HG03521 (cell line): ENCODE measurements around the gene CCNA2.

Experiments used
- ATAC-seq: cut with Tn5 transposase; IDR thresholded peaks from one replicate; pipeline ENCODE4 v1.9.1; 2021; ENCODE audit warnings: mild to moderate bottlenecking, moderate library complexity; ENCODE audit not compliant: unreplicated experiment

CCNA2 gene

DNA sequence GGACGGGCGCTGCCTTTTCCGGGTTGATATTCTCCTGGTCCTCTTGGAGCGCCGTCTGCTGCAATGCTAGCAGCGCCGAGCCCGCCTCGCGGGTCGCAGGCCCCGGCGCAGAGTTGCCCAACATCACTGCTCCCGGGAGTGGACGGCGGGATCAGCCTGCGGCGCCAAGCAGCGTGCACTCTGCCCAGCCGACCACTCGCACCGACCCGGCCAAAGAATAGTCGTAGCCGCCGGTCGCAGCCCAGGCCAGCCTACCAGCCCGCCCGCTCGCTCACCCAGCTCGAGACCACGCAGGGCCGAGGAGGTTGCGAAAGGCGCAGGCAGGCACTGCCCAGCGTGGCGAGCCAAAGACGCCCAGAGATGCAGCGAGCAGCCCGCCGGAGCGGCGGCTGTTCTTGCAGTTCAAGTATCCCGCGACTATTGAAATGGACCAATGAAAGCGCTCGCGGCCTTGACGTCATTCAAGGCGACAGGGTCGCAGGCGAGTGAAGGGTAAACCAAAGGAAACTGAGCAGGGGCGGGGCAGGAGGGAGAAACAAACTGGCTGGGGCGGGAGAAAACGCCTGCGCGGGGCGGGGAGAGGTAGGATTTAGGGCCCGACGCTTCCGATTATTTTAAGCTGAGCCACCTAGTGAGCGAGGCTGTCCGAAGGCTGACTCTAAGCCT, at the start of gene CCNA2:
CCNA2 (minus strand) TSS at position 379 of the 666 bp plus-strand sequence; CDS start at position 124, 255 bp downstream.
- peak; percentile 95 for ATAC-seq

DNA sequence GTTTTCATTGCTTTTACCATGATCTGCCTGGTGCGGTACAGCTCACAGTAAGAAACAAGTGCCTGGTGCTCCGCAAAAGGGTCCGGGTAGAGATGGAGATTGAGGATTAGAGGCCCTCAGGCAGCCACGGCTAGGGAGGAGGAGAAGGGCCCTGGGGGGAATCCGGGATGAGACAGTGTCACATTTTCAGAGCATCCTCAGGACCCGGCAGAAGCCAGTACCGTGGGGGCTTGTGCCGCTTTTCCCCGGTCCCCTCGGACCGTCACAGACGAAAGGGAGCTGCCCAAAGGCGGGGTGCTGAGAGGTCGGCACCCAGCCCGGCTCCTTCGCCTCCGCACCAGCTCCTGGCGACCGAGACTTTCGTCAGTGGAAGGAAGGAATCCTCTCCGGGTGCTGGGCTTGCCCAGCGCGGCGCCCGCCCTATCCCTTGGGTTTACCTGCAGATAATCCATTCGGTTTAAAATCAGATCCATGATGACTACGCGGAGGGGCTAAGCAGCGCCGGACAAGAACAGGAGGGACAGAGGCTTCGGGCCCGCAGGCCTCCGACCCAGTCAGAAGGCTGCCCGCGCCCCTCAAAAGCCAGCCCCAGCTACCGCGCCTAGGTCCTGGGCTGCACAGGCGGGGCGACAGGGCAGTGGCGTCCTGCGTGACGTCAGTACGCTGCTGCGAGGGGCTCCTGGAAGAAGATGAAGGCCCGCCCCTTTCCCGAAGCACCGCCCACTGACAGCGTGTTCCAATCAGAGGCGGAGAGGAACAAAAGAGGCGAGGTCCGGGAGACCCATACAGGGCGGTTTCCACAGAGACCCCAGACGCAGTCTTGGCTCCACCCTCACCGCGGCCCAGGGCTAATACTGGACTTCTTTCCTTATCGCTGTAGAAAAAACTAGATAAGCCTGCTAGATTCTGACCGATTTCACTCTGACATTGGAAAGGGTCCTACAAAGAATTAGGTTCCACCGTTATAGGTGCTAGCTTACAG, 46.4 kb upstream of the CCNA2 start, which contains the start of gene BBS7:
BBS7 (minus strand) TSS at position 634 of the 982 bp plus-strand sequence; CDS start at position 473, 161 bp downstream.
- ATAC-seq: peak; percentile 99

DNA sequence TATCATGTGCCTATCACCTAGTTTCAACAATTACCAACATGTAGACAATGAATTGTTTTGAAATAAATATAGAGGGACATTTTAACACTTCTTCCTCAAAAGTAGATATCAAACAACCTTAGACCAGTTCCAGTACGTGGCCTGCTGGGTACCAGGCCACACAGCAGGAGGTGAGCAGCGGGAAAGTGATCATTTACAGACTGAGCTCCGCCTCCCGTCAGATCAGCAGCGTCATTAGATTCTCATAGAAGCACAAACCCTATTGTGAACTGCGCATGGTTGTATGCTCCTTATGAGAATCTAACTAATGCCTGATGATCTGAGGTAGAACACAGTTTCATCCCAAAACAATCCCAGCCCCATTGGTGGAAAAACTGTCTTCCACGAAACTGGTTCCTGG, 40.1 kb upstream of the CCNA2 start:
- no peak for ATAC-seq

DNA sequence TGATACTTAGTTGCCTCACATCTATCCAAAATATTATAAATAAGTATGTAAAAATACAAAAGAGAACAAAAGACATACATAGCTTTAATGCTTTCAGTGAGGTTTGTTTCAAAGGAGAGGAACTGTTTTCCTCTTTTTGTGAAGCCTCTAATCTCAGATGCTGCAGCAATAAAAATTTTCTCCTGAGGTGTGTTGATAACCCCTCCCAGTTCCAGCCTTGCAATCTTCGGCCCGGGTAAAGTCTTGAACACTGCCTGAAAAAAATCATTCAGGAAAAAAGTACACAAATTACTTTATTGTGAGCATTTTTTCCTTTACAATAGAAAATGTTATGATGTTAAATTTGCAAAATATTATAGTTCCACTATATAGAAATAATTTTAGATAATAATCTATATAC, 37.7 kb upstream of the CCNA2 start:
- no peak for ATAC-seq

DNA sequence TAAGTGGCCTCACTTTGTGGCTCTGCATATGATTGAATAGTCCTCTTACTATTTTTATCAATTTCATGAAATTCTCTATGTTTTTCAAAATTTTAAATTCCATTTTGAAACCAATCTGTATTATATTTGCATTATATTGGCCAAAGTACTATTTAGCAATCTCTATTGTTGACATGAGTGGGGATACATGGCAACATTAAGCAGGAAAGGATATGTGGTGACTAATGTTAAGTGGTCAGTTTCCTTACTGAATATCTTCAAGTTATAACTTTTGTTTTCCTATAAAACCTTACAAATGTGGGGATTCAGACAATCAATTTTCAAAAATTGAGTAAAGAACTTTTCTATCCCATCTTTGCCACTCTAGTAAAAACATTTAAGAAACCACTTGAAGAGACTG, 36.4 kb upstream of the CCNA2 start:
- no peak for ATAC-seq

DNA sequence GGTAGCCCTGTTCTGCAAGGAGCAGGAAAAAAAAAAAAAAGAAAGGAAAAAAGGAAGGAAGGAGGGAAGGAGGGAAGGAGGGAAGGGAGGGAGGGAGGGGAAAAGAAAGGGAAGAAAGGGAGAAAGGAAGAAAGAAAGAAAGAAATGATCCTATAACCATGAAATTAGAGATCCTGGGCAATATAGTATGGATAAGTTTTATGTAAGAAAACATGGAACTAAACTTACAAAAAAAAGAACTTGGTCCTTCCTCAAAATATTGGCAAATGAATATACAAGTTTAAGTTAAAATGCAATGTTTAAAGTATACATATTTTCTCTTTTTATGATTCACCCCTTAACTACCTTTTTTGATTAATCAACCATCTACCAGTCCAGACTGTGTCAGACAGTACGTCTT, 27.7 kb upstream of the CCNA2 start:
- no peak for ATAC-seq

DNA sequence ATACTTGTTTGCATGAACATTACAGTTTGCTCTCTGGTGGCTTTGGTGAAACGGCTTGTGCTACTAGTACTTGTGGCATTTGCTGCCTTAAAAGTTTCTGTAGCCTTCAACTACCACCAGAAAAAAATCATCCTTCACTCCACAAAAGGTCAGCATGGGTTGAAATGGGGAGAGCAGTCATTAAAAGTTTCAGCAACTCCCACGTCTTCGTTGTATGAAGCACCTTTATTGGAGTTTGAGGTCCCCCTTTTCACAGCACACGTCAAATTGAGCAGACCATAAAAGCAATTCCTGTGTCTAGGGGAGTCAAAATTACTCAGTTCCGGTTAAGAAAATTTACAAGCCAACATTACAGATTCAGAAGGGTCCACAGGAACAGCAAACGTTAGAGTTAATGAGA, 23.0 kb upstream of the CCNA2 start:
- no peak for ATAC-seq

DNA sequence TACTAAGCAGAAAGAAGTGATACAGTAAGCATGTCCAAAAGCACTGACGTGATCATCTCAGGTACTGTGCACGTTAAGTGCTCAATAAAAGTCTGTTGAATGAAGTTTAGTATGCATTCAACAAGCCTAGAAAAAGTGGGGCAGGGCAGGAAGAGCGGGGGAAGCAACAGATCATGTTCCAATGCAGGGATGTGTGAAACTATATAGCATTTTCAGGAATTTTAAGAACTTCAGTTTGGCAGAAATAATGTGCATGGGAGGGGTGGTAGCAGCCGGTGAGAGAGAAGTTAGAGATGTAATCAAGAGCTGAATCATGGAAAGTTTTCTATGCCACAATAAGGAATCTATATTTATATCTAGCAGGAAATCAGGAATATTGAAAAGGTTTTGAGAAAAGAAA, 19.2 kb upstream of the CCNA2 start:
- ATAC-seq: no peak

DNA sequence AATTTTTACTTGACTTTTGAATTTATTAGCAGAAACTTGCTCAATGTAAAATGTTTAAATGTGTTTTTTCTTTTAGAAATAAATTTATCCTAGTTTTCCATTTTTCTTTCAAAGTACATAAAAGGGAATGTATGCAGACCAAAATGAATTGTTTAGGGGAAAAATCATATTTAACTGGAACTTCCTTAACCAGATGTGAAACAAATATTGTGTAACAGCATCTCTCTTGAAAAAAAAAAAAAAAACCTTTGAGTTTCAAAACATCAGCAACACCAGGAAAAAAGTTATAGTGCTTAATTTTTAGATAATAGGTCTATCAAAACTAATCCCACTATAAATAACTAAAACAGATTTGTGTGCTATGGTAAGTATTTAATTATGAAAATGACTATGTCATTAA, 14.5 kb upstream of the CCNA2 start:
- ATAC-seq: no peak

DNA sequence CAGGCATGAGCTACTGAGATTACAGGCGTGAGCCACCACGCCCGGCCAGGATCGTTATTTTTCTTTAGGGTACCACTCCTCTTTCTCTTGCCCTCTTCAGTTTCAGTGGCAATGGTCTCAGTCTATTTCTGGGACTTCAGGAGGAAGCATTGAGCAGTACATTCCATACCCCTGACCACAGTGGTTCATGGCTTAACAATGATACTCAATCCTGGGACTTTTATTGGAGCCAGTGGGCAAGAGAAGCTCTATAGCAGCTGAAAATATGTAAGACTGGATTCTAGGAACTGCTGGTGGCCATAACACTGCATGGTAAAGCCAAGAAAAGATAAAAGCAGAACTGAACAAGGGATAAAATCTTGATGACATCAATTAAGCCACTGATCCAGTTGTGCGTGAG, 5.8 kb upstream of the CCNA2 start:
- ATAC-seq: no peak

DNA sequence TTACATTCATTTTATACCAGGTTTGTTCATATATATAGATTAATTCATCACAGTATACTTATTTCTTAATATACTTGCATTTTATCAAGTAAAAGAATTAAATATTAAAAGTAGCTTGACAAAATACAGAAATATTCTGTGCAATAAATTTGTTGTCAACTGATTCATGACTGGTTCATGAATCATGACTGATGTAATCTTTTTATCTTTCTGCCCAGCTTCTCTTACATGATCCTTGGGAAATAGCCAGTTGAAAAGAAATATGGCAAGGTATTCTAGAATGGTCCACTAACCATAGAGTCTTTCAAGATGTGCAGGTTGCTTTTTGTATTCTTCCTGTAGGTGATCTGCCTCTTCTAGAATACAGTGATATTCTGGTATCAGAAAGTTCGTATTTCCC, 4.2 kb upstream of the CCNA2 start:
- ATAC-seq: no peak

DNA sequence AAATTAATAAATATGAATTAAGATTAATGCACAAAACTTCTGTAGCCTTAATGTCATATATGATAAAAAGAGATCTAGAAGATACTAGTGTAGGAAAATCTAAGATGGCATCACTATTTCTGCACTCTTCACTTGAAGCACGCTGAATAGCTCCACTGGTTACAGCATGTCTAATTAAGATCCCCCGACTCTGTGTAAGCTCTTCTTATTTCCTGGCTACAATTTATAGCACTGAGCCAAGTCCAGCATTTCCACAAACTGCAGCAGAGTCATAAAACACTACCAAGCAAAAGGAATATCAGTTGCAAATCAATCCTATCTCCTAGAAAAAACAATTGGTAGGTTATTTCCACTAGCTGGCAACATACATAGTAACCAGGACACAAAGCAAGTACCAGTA, 1.3 kb upstream of the CCNA2 start:
- no peak for ATAC-seq

DNA sequence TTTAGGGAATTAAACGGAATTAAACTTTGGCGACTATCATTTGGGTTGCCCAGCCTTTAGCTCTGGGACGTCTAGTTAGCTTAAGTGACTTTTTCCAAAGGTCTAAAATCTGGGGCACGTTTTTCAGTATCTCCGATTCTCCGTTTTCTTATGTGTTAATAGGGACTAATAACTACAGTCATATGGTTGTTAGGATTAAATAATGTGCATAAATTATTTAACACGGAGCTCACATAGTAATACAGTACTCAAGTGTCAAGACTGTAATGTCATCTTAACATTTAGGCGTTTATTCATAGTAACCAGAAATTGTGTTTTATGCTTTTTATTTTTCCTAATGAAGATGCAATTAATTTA, 466 bp upstream of the CCNA2 start:
- ATAC-seq: no peak

DNA sequence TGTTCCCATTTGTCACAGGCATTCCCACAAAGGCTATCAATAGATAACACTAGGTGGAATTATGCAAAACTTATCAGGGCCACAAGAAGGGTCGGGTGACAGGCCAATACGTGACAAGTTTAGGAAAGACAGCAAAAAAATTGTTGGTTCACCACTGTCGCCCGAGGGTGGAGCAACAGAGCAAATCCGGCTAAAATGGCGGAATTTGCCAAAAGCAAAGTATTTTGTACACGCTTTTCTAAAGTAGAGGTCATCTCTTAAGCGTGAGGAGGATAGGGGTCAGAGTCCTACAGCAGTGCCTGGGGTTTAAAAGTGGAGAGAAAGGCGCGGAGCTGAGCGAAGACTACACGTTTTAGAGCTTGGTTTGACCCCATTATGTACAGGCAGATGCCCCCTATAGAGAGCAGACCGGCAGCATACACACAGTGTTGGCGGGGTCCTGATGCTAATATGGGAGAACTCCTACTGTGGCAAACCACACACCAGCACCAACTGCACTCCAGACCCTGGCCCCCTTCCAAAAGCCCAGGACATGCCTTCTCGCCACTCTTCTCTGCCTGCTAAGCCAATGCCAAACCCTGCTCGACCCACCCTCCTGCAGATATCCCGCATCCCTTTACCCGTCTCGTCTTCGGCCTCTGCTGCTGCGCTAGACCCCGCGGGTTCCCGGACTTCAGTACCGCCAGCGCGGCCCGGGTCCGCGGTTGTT, 733 bp downstream of the CCNA2 start:
- peak; percentile 32 for ATAC-seq

DNA sequence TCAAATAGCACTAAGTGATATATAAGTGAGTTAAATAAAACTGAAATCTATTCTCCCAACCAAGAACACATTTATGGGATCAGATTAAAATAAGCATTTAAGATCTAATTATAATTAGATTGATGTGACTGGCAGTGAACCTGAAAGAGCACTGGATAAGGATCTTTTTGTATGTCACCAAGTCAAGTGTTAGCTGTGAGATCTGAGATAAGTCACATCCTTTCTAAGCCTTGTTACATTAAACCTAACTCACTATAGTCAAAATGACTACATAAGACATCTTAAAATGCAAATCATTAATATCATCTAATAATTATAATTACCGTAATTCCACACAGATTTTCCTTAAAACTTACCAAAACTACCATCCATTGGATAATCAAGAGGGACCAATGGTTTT, 1.6 kb downstream of the CCNA2 start:
- ATAC-seq: no peak

DNA sequence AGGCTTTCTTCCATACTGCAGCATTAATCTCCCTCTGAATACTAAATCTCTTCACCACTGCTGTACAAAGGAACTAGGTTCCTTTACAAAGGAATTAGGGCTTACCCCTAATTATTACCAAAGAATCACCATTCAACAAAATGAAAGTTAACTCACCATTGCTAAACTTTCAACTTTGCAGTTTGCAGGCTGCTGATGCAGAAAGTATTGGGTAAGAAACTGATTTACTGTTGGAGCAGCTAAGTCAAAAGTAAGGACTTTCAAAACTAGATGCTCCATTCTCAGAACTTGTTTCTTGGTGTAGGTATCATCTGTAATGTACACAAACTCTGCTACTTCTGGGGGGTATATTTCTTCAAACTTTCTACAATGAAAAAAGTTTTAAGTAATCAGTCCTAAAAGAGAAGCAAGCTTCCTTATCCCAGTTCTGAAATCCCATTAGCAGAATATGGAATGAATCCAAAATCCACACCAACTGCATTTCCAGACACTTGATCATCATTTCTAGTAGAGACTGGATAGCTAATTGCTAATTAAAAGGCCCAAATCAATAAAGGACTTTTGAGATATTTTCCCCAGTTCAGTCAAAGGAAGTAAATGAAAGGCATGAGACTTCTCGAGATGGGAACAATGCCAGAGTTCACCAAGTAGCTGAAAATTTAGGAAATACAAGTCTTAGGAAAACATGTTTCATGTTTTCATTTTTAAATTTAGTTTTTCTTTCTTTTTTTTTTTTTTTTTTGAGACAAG, 4.3 kb downstream of the CCNA2 start:
- no peak for ATAC-seq

DNA sequence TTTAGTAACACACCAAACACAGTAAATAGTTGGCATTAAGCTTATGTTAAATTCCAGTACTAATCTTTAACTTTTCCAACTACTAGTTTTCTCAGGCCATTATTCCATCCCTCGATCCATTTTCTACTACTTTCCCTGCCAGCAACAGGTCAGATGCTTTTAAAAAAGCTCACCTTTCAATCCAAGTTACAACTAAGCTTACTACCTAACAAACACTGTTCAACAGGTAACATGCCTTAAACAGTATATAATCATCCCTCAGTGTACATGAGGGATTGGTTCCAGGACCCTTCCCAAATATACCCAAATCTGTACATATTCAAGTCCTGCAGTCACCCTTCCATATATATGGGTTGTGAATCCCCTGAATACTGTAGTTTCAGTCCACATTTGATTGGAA, 5.5 kb downstream of the CCNA2 start:
- no peak for ATAC-seq

DNA sequence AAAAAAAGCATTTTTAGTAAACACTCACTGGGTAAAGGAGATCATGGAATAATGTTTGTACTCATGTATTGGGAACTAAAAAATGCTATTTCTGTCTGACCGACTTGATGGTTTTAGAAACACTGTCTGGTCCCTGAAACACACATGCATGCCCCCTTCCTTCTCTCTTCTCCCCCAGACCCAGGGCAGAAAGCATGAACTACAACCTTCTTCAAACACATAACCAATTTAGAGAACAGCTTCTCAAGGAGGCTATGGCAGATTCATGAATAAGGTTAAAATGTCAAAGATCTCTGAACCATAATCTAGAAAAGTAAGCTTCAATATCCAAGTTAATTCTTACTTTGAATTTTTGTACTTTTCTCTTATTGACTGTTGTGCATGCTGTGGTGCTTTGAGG, 6.0 kb downstream of the CCNA2 start:
- ATAC-seq: no peak

DNA sequence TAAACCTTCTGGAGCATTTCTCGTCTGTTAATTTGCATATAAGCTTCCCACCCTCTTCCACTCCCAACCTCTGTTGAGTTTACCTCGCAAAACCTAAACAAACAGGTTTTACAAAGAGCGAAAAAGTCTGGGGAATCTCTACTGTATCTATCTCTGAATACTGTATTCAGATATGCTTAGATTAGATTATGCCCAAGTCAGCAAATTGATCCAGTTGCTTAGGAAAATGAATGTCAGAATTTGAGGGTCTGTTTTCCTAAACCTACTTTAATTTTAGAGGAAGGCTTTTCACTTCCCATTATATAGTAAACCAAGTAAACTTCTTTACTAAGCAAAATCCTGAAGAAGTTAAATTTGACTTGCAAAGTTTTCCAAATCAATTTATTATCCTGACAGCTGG, 6.7 kb downstream of the CCNA2 start:
- no peak for ATAC-seq

DNA sequence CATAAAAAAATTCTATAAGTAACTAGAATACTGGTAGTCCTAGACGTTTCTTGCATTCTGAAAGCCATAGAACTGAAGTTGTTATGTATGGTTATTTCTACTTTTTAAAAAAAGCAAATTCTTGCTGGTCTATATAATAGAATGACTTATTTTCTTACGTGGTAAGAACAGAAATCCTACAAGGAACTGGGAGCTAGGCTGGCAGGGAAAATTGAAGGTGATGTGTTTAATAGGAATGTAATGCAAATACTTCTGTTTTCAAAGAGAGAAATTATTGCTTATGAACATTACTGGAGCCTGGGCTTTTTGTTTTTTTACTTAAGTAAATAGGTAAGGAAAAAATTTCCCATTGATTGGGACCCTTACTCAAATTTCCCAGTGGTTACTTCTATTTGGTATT, 8.9 kb downstream of the CCNA2 start:
- no peak for ATAC-seq

DNA sequence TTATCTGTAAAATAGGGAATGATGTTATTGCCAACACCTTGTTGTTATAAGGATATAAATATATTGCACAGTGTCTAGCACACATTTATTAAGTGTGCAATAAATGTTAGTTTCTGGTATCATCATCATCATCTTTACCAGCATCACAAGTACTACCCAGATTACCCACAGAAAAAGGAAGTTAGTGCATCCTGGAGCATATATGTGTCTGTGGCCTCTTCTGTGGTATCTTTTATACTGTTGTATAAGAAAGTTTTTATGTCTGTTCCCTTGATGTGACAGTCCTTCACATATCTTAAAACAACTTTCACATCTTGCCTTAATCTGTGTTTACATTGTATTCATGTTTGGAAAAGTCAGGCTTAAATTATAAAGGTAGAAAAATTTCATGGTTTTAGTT, 12.6 kb downstream of the CCNA2 start:
- ATAC-seq: no peak
